Left renal pelvis (tissue), 4 donors: Measurements from ENCODE around the gene CLCN6. TPM values are rescaled to one million over a fixed set of nuclear protein-coding genes. Genes with fewer than 3 reads are reported as not detected.

Experiments used
- DNase-seq, 4 donors: peaks; one replicate each; pipeline ENCODE4 v3.0.0-alpha.2; 2013; ENCODE audit warnings: low read depth in 4 of 4, low spot score in 3 of 4
- polyA plus RNA-seq, 4 donors: library from polyadenylated mRNA; unstranded; fragments of 120-200 nt; gene quantifications; one replicate each; pipeline ENCODE4 v1.2.1, GENCODE V29; 2013; ENCODE audit not compliant: insufficient read length in 4 of 4

The CLCN6 gene
- polyA plus RNA-seq, 4 donors: 13.8 to 28.3 (median 18.6) TPM

- DNase-seq: no peak
Measured at GRCh38 chr1:11779715-11780379, 26.1 kb upstream of the CLCN6 start.

- DNase-seq: no peak
Measured at GRCh38 chr1:11780380-11781147, 25.4 kb upstream of the CLCN6 start.

GRCh38 chr1:11781297-11781696, 24.7 kb upstream of the CLCN6 start:
- no peak for DNase-seq

GRCh38 chr1:11782127-11782708, 23.8 kb upstream of the CLCN6 start:
- DNase-seq: no peak

- DNase-seq: no peak
Measured at GRCh38 chr1:11783556-11783955, 22.4 kb upstream of the CLCN6 start.

GRCh38 chr1:11784256-11784992, 21.6 kb upstream of the CLCN6 start:
- no peak for DNase-seq

- no peak for DNase-seq
Measured at GRCh38 chr1:11784993-11785769, 20.8 kb upstream of the CLCN6 start.

- no peak for DNase-seq
Measured at GRCh38 chr1:11786168-11786567, 19.8 kb upstream of the CLCN6 start.

- DNase-seq: no peak
Measured at GRCh38 chr1:11787251-11787803, 18.7 kb upstream of the CLCN6 start.

- no peak for DNase-seq
Measured at GRCh38 chr1:11787804-11788436, 18.1 kb upstream of the CLCN6 start.

GRCh38 chr1:11788549-11789053, 17.4 kb upstream of the CLCN6 start:
- DNase-seq: no peak

- DNase-seq: no peak
Measured at GRCh38 chr1:11789126-11790067, 16.6 kb upstream of the CLCN6 start.

GRCh38 chr1:11790101-11790879, 15.7 kb upstream of the CLCN6 start:
- DNase-seq: no peak

GRCh38 chr1:11790880-11791715, 14.9 kb upstream of the CLCN6 start:
- DNase-seq: no peak

GRCh38 chr1:11792106-11792505, 13.9 kb upstream of the CLCN6 start:
- no peak for DNase-seq

- DNase-seq: no peak
Measured at GRCh38 chr1:11793819-11794218, 12.2 kb upstream of the CLCN6 start.
